GM19324 (cell line): ENCODE data around the gene MRPL18.
"Not testable (repeated sequence)": the region's sequence is repeated elsewhere in the genome, so short reads cannot be mapped to it uniquely, and the experiment has no call there.

ENCODE experiments used
- ATAC-seq: cut with Tn5 transposase; IDR thresholded peaks from one replicate; pipeline ENCODE4 v1.9.1; 2021; ENCODE audit warnings: mild to moderate bottlenecking, moderate library complexity; ENCODE audit not compliant: unreplicated experiment, low FRiP score

The MRPL18 gene

DNA sequence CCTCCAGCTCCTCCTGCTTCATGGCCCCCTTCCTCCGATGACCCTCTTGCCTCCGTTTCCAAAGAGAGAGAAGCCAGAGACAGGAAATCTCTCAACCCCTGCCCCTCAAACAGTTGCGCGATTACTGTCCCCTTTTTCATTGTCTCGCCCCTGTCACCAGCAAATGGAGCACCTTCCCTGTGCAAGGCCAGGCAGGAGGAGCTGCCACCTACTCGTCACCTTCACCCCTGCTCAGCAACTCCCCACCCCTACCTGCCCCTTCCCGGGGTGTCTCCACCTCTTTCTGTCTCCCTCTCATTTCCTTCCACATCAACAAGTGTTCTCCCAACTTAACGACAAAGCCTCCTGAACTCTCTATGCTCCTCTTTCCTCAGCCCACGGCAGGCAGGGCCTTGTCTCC lies 23.5 kb downstream of the MRPL18 start:
- ATAC-seq = no peak

DNA sequence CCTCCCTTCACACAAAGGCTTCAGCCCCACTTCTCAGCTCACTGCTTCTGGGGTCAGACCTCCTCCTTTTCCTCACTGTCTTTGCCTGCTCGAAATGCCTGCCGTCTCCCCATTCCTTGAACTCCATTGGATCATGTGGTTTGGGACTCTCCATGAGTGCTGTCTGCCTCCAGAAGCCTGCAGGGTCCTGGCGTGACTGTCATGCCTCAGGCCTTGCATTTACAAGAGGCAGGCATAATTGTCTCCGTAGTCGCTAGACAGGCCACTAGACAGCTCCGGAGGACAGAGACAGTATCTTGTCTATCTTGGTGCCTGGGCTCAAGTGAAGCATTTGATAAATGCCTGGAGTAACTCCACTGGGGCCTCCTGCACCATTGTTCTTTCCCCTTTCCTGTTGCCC lies 25.1 kb downstream of the MRPL18 start:
- ATAC-seq = no peak

DNA sequence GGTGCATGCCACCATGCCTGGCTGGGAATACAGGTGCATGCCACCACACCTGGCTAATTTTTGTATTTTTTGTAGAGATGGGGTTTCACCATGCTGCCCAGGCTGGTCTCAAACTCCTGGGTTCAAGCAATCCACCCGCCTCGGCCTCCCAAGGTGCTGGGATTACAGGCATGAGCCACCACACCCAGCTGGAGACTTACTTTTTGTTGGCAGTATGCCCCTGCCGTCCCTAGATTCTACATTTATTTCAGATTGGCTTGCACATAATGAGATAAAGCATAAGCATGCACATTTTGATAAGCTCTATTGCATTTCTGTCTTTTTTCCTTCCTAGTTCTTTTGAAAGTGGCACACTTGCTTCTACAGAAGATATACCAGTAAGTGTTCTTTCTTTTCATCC lies 26.5 kb downstream of the MRPL18 start:
- not testable (repeated sequence) for ATAC-seq

- ATAC-seq = no peak
Measured at GRCh38 chr6:159817951-159818739, 27.9 kb downstream of the MRPL18 start.

DNA sequence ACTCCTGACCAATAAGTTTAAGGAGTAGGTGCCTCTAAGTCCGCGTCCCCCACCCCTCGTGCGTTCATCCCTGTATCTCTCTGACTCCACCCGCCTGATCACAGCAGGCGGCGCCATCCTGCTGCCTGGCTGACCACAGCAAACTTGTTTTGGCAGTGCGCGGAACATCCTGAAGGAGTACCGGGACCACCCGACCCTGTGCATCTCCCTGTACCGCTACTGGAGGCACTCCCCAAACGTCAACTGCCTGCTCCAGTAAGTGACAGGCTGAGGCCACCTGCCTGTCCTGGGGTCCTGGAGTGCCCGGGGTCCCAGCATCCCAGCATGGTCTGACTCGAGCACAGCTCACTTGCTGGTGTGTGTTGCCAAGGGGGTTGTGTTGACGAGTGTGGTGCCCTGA lies 28.8 kb downstream of the MRPL18 start:
- ATAC-seq = no peak

GRCh38 chr6:159819932-159820640 lies 29.8 kb downstream of the MRPL18 start:
- ATAC-seq = peak; percentile 75

GRCh38 chr6:159821122-159821521 lies 30.9 kb downstream of the MRPL18 start:
- no peak for ATAC-seq

DNA sequence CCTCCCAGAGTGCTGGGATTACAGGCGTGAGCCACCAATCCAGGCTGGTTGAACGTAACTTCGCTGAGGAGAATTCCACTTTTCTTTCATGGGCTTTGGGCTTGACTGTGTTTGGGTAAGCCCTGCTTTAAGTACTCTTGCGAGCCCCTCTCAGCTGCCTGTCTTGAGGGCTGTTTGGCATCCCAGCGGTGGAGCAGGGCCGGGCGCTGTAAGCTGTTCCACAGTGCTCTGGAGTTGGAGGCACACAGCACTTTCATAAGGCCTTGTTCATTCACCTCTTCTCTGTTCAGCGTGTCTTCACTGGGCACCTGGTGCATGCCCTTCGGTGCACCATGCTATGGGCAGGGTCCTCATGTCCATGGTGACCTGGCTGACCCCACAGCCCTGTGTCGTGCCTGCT lies 31.5 kb downstream of the MRPL18 start:
- ATAC-seq = no peak

DNA sequence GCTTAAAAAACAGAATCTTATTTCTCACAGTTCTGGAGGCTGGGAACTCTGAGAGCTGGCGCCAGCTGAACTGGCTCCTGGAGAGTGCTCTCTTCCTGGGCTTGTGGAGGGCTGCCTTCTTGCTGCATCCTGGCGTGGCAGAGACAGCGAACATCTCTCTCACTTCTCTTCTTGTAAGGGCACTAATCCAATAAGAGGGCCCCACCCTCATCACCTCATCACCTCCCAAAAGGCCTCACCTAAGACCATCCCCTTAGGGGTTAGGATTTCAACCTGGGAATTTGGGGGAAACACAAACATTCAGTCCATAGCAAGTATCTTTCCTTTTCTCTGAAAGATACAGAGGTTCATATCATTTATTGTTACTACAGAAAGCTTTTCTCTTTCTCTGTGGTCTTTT lies 33.7 kb downstream of the MRPL18 start:
- ATAC-seq = no peak

- ATAC-seq = not testable (repeated sequence)
Measured at GRCh38 chr6:159824690-159825089, 34.4 kb downstream of the MRPL18 start.

- ATAC-seq = no peak
Measured at GRCh38 chr6:159826004-159826403, 35.7 kb downstream of the MRPL18 start.

GRCh38 chr6:159826968-159827647 lies 36.8 kb downstream of the MRPL18 start:
- no peak for ATAC-seq

- no peak for ATAC-seq
Measured at GRCh38 chr6:159828074-159828473, 37.8 kb downstream of the MRPL18 start.

- ATAC-seq = no peak
Measured at GRCh38 chr6:159829526-159829925, 39.3 kb downstream of the MRPL18 start.

DNA sequence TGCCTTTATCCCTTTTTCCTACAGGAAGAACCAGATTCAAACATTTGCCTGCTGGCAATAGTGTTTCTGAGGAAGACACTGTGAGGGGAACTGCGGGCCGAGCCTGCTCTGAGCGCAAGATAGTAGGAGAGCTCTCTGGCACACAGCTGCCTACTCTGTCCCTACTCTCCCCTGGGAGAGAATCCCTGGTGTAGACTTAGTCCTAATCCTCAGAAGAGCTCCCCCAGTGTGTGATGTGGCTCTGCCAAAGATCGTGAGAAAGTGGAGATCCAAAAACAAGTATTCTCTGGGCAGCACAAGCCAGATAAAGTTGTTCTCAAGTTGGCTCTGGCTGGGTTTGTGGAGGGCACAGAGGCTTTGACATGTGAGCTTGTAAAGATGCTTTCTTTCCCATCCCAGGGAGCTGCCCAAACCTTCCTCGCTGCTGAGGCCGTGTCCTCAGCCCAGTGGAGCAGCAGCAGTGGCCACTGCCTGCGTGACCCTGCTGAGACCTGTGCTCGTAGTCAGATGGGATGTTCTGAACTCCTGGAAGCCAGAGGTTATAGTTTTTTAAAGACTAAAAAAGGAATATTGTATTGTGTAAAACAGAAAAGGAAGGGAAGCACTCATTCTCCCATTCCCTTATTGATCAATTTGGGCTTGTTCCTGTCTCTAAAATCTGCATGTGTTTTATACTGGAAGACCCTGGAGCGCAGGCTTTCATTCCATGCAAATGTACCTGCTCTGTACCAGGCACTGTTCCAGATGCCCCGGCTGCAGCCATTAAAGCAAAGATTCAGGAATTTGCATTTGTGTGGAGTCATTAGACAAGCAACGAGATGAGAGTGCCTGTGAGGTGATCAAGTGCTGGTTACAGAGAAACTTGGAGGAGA lies 40.5 kb downstream of the MRPL18 start:
- no peak for ATAC-seq

DNA sequence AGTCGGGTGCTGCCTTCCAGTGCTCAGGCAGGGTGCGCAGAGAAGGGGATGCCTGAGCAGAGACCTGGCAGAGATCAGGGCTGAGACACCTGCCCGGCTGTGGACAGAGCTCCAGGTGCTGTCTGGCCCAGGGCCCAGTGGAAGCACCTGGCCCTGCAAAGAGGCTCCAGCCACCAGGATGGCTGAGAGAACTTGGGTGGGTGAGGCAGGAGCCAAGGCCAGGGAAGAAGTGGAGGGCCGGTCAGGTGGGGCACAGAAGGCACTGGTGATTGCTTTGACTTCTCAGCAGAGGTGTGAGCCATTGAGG lies 41.1 kb downstream of the MRPL18 start:
- ATAC-seq = no peak

DNA sequence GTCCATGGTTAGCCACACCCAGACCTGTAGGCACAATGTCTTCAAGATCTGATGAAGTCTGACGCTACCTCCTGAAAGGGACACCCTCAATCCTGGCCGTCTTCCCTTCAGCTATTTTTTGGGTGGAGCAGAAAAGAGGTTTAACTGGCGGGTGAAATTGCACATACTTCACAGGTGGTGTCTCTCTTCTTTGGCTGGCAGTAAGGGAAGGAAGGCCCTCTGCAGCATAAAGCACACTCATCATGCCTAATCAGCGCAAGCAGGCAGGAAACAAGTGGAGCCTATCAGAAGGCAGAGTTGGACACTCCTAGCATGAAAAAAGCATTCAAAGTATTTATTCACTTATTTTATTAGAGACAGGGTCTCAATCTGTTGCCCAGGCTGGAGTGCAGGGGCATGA lies 42.7 kb downstream of the MRPL18 start:
- ATAC-seq = no peak

GRCh38 chr6:159833556-159833955 lies 43.3 kb downstream of the MRPL18 start:
- no peak for ATAC-seq

GRCh38 chr6:159833997-159834603 lies 43.8 kb downstream of the MRPL18 start:
- ATAC-seq = no peak
